Measurements from ENCODE around the gene FAM131B.

FAM131B gene

DNA sequence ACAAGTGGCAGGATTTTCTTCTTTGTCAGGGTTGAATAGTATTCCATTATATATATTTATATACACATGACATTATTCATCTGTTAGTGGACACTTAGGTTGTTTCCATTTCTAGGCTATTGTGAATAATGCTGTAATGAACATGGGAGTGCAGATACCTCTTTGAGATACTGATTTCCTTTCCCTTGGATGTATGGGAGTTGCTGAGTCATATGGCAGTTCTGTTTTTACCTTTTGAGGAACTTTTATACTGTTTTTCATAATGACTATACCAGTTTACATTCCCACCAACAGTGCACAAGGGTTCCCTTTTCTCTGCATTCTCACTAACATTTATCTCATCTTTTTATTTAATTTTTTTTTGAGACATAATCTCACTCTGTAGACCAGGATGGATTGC lies 48.4 kb downstream of the FAM131B start:
- no peak for TF ChIP-seq ZFX (IDR thresholded peaks at IDR 0.05; ENCODE audit: borderline replicate concordance)
- TF ChIP-seq, protein P1, sequence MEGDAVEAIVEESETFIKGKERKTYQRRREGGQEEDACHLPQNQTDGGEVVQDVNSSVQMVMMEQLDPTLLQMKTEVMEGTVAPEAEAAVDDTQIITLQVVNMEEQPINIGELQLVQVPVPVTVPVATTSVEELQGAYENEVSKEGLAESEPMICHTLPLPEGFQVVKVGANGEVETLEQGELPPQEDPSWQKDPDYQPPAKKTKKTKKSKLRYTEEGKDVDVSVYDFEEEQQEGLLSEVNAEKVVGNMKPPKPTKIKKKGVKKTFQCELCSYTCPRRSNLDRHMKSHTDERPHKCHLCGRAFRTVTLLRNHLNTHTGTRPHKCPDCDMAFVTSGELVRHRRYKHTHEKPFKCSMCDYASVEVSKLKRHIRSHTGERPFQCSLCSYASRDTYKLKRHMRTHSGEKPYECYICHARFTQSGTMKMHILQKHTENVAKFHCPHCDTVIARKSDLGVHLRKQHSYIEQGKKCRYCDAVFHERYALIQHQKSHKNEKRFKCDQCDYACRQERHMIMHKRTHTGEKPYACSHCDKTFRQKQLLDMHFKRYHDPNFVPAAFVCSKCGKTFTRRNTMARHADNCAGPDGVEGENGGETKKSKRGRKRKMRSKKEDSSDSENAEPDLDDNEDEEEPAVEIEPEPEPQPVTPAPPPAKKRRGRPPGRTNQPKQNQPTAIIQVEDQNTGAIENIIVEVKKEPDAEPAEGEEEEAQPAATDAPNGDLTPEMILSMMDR (IDR thresholded peaks at IDR 0.05), result no peak
- H3K27ac ChIP-seq, result no peak overlapping the region

DNA sequence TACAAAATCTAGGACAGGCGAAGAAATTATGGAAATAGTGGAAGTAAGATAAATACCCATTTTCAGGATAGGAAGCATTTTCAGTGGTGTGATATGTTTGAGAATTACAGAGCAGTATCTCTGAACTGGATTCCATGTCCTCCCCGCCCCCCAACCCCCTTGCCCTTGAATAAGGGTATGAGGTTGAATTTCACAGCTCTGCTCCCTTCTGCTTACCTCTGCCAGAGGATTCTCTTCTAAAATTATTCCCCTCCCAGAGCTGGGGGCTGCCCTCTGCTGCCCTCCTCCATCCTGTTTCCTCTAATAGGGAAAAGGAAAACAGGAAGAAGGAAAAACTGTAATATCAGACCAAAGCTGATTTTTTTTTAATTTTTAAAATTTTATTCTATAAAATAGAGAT lies 53.9 kb downstream of the FAM131B start:
- no peak for TF ChIP-seq ZFX (IDR thresholded peaks at IDR 0.05; ENCODE audit: borderline replicate concordance)
- TF ChIP-seq, protein P1 (IDR thresholded peaks at IDR 0.05), result no peak

DNA sequence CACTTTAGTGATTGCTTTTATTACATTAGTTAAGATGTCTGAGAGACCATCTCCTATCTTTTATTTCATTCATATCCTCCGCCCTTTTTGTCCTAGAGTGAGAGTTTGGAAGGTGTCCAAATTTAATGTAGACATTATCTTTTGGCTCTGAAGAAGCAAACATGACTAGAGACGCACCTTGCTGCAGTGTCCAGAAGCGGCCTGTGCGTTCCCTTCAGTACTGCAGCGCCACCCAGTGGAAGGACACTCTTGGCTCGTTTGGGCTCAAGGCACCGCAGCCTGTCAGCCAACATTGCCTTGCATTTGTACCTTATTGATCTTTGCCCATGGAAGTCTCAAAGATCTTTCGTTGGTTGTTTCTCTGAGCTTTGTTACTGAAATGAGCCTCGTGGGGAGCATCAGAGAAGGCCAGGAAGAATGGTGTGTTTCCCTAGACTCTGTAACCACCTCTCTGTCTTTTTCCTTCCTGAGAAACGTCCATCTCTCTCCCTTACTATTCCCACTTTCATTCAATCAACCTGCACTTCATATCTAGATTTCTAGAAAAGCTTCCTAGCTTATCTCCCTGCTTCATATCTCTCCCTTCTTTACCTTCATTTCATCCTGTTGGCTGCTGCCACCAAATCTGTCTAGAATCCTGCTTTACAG lies 57.0 kb downstream of the FAM131B start:
- H3K27ac ChIP-seq, result no peak overlapping the region
- TF ChIP-seq, protein P1 (IDR thresholded peaks at IDR 0.05), result peak; percentile 99
- no peak for TF ChIP-seq ZFX (IDR thresholded peaks at IDR 0.05; ENCODE audit: borderline replicate concordance)

More for the DNA sequence above, 53.9 kb downstream of the FAM131B start:
- H3K27ac ChIP-seq, result no peak overlapping the region

DNA sequence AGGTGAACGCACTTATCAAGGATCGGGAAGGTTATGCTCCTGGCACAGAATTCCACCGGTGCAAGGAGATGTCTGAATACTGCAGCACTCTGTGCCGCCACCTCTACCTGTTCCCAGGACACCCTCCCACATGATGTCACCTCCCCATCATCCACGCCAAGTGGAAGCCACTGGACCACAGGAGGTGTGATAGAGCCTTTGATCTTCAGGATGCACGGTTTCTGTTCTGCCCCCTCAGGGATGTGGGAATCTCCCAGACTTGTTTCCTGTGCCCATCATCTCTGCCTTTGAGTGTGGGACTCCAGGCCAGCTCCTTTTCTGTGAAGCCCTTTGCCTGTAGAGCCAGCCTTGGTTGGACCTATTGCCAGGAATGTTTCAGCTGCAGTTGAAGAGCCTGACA lies 57.6 kb downstream of the FAM131B start:
- no peak overlapping the region for H3K27ac ChIP-seq
- TF ChIP-seq, protein P1 (IDR thresholded peaks at IDR 0.05), result no peak
- no peak for TF ChIP-seq ZFX (IDR thresholded peaks at IDR 0.05; ENCODE audit: borderline replicate concordance)

DNA sequence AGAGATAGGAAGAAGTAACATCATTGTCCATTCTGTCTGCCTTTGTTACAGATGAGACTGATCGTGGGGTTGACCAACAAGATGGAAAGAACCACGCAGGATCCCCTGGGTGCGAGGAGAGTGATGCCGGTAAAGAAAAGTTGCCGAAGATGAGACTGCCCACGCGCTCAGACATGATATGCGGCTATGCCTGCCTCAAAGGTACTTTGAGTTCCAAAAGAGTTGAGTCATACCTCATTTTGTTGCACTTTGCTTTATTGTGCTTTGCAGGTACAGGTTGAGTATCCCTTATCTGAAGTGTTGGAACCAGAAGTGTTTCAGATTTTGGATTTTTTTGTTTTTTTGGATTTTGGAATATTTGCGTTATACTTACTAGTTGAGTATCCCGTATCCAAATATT lies 58.8 kb downstream of the FAM131B start:
- no peak for TF ChIP-seq ZFX (IDR thresholded peaks at IDR 0.05; ENCODE audit: borderline replicate concordance)
- TF ChIP-seq, protein P1 (IDR thresholded peaks at IDR 0.05), result no peak
- no peak overlapping the region for H3K27ac ChIP-seq
